HG03045 (cell line): ENCODE measurements around the gene TM2D3.

Experiments
- ATAC-seq: cut with Tn5 transposase; IDR thresholded peaks from one replicate; pipeline ENCODE4 v1.9.1; 2021; ENCODE audit warnings: mild to moderate bottlenecking, moderate library complexity; ENCODE audit not compliant: unreplicated experiment

TM2D3 gene

GRCh38 chr15:101625980-101626379 lies 26.2 kb downstream of the TM2D3 start:
- ATAC-seq, result no peak

GRCh38 chr15:101625184-101625583 lies 27.0 kb downstream of the TM2D3 start:
- no peak for ATAC-seq

GRCh38 chr15:101623367-101624304 lies 28.5 kb downstream of the TM2D3 start:
- no peak for ATAC-seq

GRCh38 chr15:101621961-101622360 lies 30.2 kb downstream of the TM2D3 start:
- no peak for ATAC-seq

- ATAC-seq, result no peak
Observed at GRCh38 chr15:101620671-101621070, 31.5 kb downstream of the TM2D3 start.

GRCh38 chr15:101619615-101619865 lies 32.6 kb downstream of the TM2D3 start:
- ATAC-seq, result no peak

GRCh38 chr15:101618851-101619614 lies 33.1 kb downstream of the TM2D3 start:
- ATAC-seq, result no peak

- ATAC-seq, result no peak
Observed at GRCh38 chr15:101618076-101618475, 34.1 kb downstream of the TM2D3 start.

- no peak for ATAC-seq
Observed at GRCh38 chr15:101617390-101617965, 34.7 kb downstream of the TM2D3 start.

GRCh38 chr15:101615986-101616848 lies 36.0 kb downstream of the TM2D3 start:
- no peak for ATAC-seq

GRCh38 chr15:101615414-101615985 lies 36.7 kb downstream of the TM2D3 start:
- no peak for ATAC-seq

- no peak for ATAC-seq
Observed at GRCh38 chr15:101614761-101615160, 37.4 kb downstream of the TM2D3 start.

GRCh38 chr15:101614001-101614585 lies 38.1 kb downstream of the TM2D3 start:
- no peak for ATAC-seq

GRCh38 chr15:101613130-101614000 lies 38.8 kb downstream of the TM2D3 start:
- ATAC-seq, result no peak

GRCh38 chr15:101612676-101613075 lies 39.5 kb downstream of the TM2D3 start:
- no peak for ATAC-seq

- no peak for ATAC-seq
Observed at GRCh38 chr15:101611580-101612299, 40.4 kb downstream of the TM2D3 start.

- ATAC-seq, result no peak
Observed at GRCh38 chr15:101611007-101611406, 41.2 kb downstream of the TM2D3 start.

- ATAC-seq, result no peak
Observed at GRCh38 chr15:101610611-101611000, 41.6 kb downstream of the TM2D3 start.
